IMR-90 (cell line): ENCODE data around the gene HIF1A. TPM values are rescaled to one million over a fixed set of nuclear protein-coding genes. Genes with fewer than 3 reads are reported as not detected.

Source experiments
- ATAC-seq: fragments of 200-7000 bp; cut with Tn5 transposase; 2 replicates; pipeline ENCODE4 v1.9.1; 2020; ENCODE audit warnings: low read depth, mild to moderate bottlenecking, moderate library complexity
- BruUV-seq: library from RNA; stranded (reverse); fragments of 400-500 nt; replicated peaks from 2 replicates; lab custom pipeline; 2021; lab: Mats Ljungman, UMichigan
- CTCF ChIA-PET: fragments of 300-600 bp; formaldehyde crosslinking; extraction: SDS; loops from one replicate; lab custom pipeline; 2021; ENCODE audit warnings: antibody characterized with exemption; lab: Yijun Ruan, JAX
- POLR2A ChIA-PET: fragments of 300-600 bp; sonication (Branson Sonifier 250); formaldehyde crosslinking; loops from one replicate; lab custom pipeline; 2022; ENCODE audit warnings: antibody characterized with exemption; ENCODE audit not compliant: unreplicated experiment; lab: Charles Lee
- DNase-seq: peaks from one replicate; pipeline ENCODE4 v3.0.0; 2013
- H2AFZ ChIP-seq: replicated peaks from 2 replicates; pipeline ENCODE3; 2013; ENCODE audit warnings: low read length, mild to moderate bottlenecking; ENCODE audit not compliant: poor library complexity
- H2AK5ac ChIP-seq: 2 replicates; pipeline ENCODE4 v1.6.1; 2013; ENCODE audit warnings: low read depth, low read length, inconsistent platforms
- H2AK9ac ChIP-seq: replicated peaks from 2 replicates; pipeline ENCODE3; 2013; ENCODE audit warnings: mild to moderate bottlenecking, low read depth, low read length, moderate library complexity; ENCODE audit not compliant: poor library complexity
- H2BK120ac ChIP-seq: 2 replicates; pipeline ENCODE4 v1.6.1; 2013; ENCODE audit warnings: low read depth, low read length, inconsistent platforms
- H2BK15ac ChIP-seq: 3 replicates; pipeline ENCODE4 v1.6.1; 2013; ENCODE audit warnings: low read depth, low read length, inconsistent platforms
- H2BK20ac ChIP-seq: 2 replicates; pipeline ENCODE4 v1.6.1; 2013; ENCODE audit warnings: low read depth, mild to moderate bottlenecking, inconsistent platforms, low read length, moderate library complexity
- H2BK5ac ChIP-seq: 2 replicates; pipeline ENCODE4 v1.6.1; 2013; ENCODE audit warnings: mild to moderate bottlenecking, low read depth, low read length, inconsistent platforms; ENCODE audit not compliant: poor library complexity, severe bottlenecking
- H3K14ac ChIP-seq: replicated peaks from 2 replicates; pipeline ENCODE4 v1.6.1; 2013; ENCODE audit warnings: low read depth, low read length, inconsistent platforms
- H3K18ac ChIP-seq: 2 replicates; pipeline ENCODE4 v1.6.1; 2013; ENCODE audit warnings: low read depth, low read length, control low read depth
- H3K23ac ChIP-seq: 2 replicates; pipeline ENCODE4 v1.6.1; 2013; ENCODE audit warnings: low read depth, low read length, inconsistent platforms
- H3K27ac ChIP-seq: 2 replicates; pipeline ENCODE4 v1.5.1; 2013; ENCODE audit warnings: mild to moderate bottlenecking, control low read depth, low read length; ENCODE audit not compliant: insufficient read depth
- H3K27me3 ChIP-seq: 2 replicates; pipeline ENCODE4 v1.6.1; 2013; ENCODE audit warnings: low read length; ENCODE audit not compliant: control insufficient read depth, insufficient read depth
- H3K36me3 ChIP-seq: 2 replicates; pipeline ENCODE4 v1.6.1; 2013; ENCODE audit warnings: low read length, mixed read lengths; ENCODE audit not compliant: control insufficient read depth, insufficient read depth
- H3K4ac ChIP-seq: 2 replicates; pipeline ENCODE4 v1.6.1; 2013; ENCODE audit warnings: low read depth, low read length, inconsistent platforms
- H3K4me1 ChIP-seq: 2 replicates; pipeline ENCODE4 v1.6.1; 2013; ENCODE audit warnings: low read length, mixed read lengths; ENCODE audit not compliant: control insufficient read depth, insufficient read depth
- H3K4me2 ChIP-seq: 2 replicates; pipeline ENCODE4 v1.6.1; 2013; ENCODE audit warnings: low read depth, mild to moderate bottlenecking, control low read depth, low read length, moderate library complexity
- H3K4me3 ChIP-seq: 2 replicates; pipeline ENCODE4 v1.5.1; 2013; ENCODE audit warnings: low read depth, mild to moderate bottlenecking, control low read depth, low read length, moderate library complexity; ENCODE audit not compliant: insufficient read depth
- H3K56ac ChIP-seq: 2 replicates; pipeline ENCODE4 v1.6.1; 2013; ENCODE audit warnings: low read length, inconsistent platforms; ENCODE audit not compliant: insufficient read depth; ENCODE audit errors: extremely low read depth
- H3K79me1 ChIP-seq, 2 experiments: 2 replicates each; pipeline ENCODE4 v1.6.1; 2013; ENCODE audit warnings: low read length in 2 of 2, inconsistent platforms in 1 of 2, low read depth in 1 of 2
- H3K9ac ChIP-seq: 2 replicates; pipeline ENCODE4 v1.6.1; 2013; ENCODE audit warnings: low read depth, low read length, control low read depth
- H3K9me1 ChIP-seq: 2 replicates; pipeline ENCODE4 v1.6.1; 2013; ENCODE audit warnings: low read length, inconsistent platforms; ENCODE audit not compliant: insufficient read depth
- H3K9me3 ChIP-seq: 2 replicates; pipeline ENCODE4 v1.6.1; 2013; ENCODE audit warnings: low read length; ENCODE audit not compliant: control insufficient read depth, insufficient read depth
- H4K20me1 ChIP-seq: 2 replicates; pipeline ENCODE4 v1.6.1; 2013; ENCODE audit warnings: low read length, inconsistent platforms; ENCODE audit not compliant: insufficient read depth
- H4K5ac ChIP-seq: 2 replicates; pipeline ENCODE4 v1.6.1; 2013; ENCODE audit warnings: mild to moderate bottlenecking, low read depth, low read length, control low read depth
- H4K8ac ChIP-seq, 2 experiments: 2 replicates each; pipeline ENCODE4 v1.6.1; 2013; ENCODE audit warnings: low read depth in 2 of 2, low read length in 2 of 2, control low read depth in 1 of 2, inconsistent platforms in 1 of 2
- H4K91ac ChIP-seq: 2 replicates; pipeline ENCODE4 v1.6.1; 2013; ENCODE audit warnings: low read depth, low read length, inconsistent platforms; ENCODE audit not compliant: insufficient read depth
- MAZ ChIP-seq: IDR thresholded peaks from 2 replicates; pipeline ENCODE4 v1.6.1; 2012; ENCODE audit warnings: low read depth, mild to moderate bottlenecking, low read length, improper control_type of control experiment, moderate library complexity, borderline replicate concordance
- RCOR1 ChIP-seq: IDR thresholded peaks from 2 replicates; pipeline ENCODE4 v1.6.1; 2012; ENCODE audit warnings: mild to moderate bottlenecking, low read length, improper control_type of control experiment; ENCODE audit not compliant: insufficient replicate concordance
- WGBS, 2 experiments: methylation state at CpG; one replicate each; pipeline versions ENCODE4 v1.1.5 to v1.1.7; 2013; ENCODE audit warnings: missing lambda C conversion rate in 2 of 2; ENCODE audit not compliant: insufficient read length in 1 of 2; ENCODE audit errors: extremely low coverage in 2 of 2; 5-methylcytosine and 5-hydroxymethylcytosine counted together
- dilution Hi-C: fragments of 300-500 bp; cut with HindIII; formaldehyde crosslinking; loops from one replicate; pipeline ENCODE4 v1.14.3; 2018; ENCODE audit warnings: low sequenced_read_pairs; ENCODE audit not compliant: unreplicated experiment
- in situ Hi-C: fragments of 300-500 bp; cut with MboI; formaldehyde crosslinking; loops from 3 replicates; pipeline ENCODE4 v1.14.3; 2019; ENCODE audit warnings: low sequenced_read_pairs, inconsistent platforms, mixed read lengths
- intact Hi-C: fragments of 100-400 bp; cut with micrococcal nuclease; formaldehyde crosslinking; loops from 2 replicates; pipeline ENCODE4 v1.10.0; 2022
- polyA plus RNA-seq, 3 experiments: library from polyadenylated mRNA; depleted of rRNA; stranded (reverse); fragments of >200 nt; gene quantifications; 2 replicates each; pipeline ENCODE4 v1.2.3, GENCODE V29; 2012; ENCODE audit warnings: low replicate concordance in 1 of 3
- total RNA-seq: library from RNA; depleted of rRNA; stranded (reverse); fragments of >200 nt; gene quantifications from 2 replicates; pipeline ENCODE4 v1.2.3, GENCODE V29; 2012
- TF ChIP-seq, protein P1 (sequence below): fragments of 150-350 bp; IDR thresholded peaks from 2 replicates; pipeline ENCODE4 v1.6.1; 2016; ENCODE audit warnings: low read depth, mild to moderate bottlenecking, low read length, moderate library complexity, borderline replicate concordance

Gene HIF1A
- total and polyA plus RNA-seq, 2 of the 4 experiments (the other 2 are of a cell fraction), result 128 to 301 TPM

DNA sequence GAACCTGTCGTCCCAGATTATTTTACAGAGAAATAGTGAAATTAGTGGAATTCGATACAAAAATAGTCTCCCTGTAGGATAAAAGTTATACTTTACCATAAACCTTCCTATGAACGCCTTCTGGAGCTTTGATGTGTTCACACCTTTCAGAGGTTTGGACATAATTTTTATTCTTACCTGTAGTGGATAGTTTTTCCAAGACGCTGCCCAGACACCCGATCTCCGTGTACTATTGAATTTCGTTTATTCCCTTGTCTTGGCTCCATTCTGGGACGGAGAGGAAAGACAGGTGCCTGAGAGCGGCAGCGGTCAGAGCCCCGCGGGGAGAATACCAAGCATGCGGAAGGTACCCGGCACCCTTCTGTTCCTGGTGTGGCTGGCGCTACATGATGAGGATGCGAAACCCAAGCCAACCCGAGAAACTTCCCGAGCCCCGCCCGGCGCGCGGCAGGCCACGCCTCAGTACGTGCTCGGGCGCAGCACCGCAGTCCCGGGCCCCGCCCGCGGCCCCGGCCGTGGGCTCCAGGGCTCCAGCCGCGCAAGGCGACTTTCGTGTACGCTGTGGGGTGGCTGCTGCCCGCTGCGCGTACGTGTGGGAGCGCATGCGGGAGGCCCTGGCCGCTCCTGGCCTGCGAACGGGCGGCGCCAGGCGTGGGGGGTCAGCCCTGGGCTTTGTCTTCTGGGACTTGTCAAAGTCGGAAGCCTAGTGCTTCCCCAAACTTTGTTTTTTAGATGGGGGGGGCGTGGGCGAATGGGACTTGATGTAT is 55.6 kb downstream of the HIF1A start:
- H2BK20ac ChIP-seq, result no peak overlapping the region
- peaks cover 4% of the 10 kb centered on the region for H3K9me3 ChIP-seq
- H3K4me2 ChIP-seq, result peak overlapping the region; percentile 80
- peak overlapping the region; percentile 88 for H3K27ac ChIP-seq
- H2BK15ac ChIP-seq, result no peak overlapping the region
- peak overlapping the region; percentile 51 for H3K14ac ChIP-seq
- peaks cover 13% of the 10 kb centered on the region for H3K4me1 ChIP-seq
- CTCF ChIA-PET, result interaction anchor here (0.7 to 1.6 kb wide), 2 partner anchors 14 to 1530 kb away, joined by 3 read pairs; no protein-coding TSS in a partner anchor
- H3K9me1 ChIP-seq, result peaks cover 2% of the 10 kb centered on the region; the same call in 1 of the 2 replicates
- no peaks in the 10 kb centered on the region for H3K27me3 ChIP-seq
- TF ChIP-seq, protein P1, sequence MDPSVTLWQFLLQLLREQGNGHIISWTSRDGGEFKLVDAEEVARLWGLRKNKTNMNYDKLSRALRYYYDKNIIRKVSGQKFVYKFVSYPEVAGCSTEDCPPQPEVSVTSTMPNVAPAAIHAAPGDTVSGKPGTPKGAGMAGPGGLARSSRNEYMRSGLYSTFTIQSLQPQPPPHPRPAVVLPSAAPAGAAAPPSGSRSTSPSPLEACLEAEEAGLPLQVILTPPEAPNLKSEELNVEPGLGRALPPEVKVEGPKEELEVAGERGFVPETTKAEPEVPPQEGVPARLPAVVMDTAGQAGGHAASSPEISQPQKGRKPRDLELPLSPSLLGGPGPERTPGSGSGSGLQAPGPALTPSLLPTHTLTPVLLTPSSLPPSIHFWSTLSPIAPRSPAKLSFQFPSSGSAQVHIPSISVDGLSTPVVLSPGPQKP, result no peak
- peak; percentile 30 for TF ChIP-seq RCOR1
- peak; percentile 34; the same call in 1 of the 2 replicates for TF ChIP-seq MAZ
- 17% methylated on average over 39 of the region's 54 CpGs; no CpG with 5 or more reads in 1 of the 2 experiments for WGBS, 2 experiments
- H2BK5ac ChIP-seq, result peak overlapping the region; percentile 79
- peak overlapping the region; percentile 68; the same call in 1 of the 2 replicates for H4K91ac ChIP-seq
- ATAC-seq (peak; percentile 61), DNase-seq (peak; percentile 59)
- H3K18ac ChIP-seq, result peak overlapping the region; percentile 39; the same call in 1 of the 2 replicates
- H2AK9ac ChIP-seq, result peak overlapping the region; percentile 21
- H4K5ac ChIP-seq, result peak overlapping the region; percentile 89
- peak overlapping the region; percentile 12; the same call in 1 of the 2 replicates for H2BK120ac ChIP-seq
- intact Hi-C loops (loop anchor here (2.0 to 5.0 kb wide), 2 partner anchors 189 to 284 kb away; no protein-coding TSS in a partner anchor), in situ Hi-C loops (no loop called here), dilution Hi-C loops (no loop called here)
- no peak overlapping the region for H3K23ac ChIP-seq
- BruUV-seq, result no TSS peak
- H4K20me1 ChIP-seq, result peaks cover 9% of the 10 kb centered on the region; the same call in 1 of the 2 replicates
- peaks cover 3 to 7% of the 10 kb centered on the region in 2 experiments; a peak in 3 of 4 replicates for H3K79me1 ChIP-seq
- H3K4ac ChIP-seq, result peak overlapping the region; percentile 39
- peaks cover 23% of the 10 kb centered on the region for H3K36me3 ChIP-seq
- peak overlapping the region; percentile 91 for H2AFZ ChIP-seq
- POLR2A ChIA-PET, result interaction anchor here (0.6 to 1.0 kb wide), 2 partner anchors 12 to 142 kb away, joined by 4 to 5 read pairs; no protein-coding TSS in a partner anchor
- no peak overlapping the region for H2AK5ac ChIP-seq
- H3K56ac ChIP-seq, result no peak overlapping the region
- H3K4me3 ChIP-seq, result peak overlapping the region; percentile 86; the same call in 1 of the 2 replicates
- H4K8ac ChIP-seq, result peak overlapping the region; percentile 60 to 70
- H3K9ac ChIP-seq, result peak overlapping the region; percentile 76; the same call in 1 of the 2 replicates
